HG03575 (cell line): ENCODE results near the gene CIDEB.
A peak's percentile ranks its signal among the peaks of the same experiment; 100 is the strongest.

Source experiments
- ATAC-seq: cut with Tn5 transposase; IDR thresholded peaks from one replicate; pipeline ENCODE4 v1.9.1; 2021; ENCODE audit not compliant: unreplicated experiment, insufficient number of reproducible peaks, low FRiP score; ENCODE audit errors: extremely low read depth

CIDEB gene

DNA sequence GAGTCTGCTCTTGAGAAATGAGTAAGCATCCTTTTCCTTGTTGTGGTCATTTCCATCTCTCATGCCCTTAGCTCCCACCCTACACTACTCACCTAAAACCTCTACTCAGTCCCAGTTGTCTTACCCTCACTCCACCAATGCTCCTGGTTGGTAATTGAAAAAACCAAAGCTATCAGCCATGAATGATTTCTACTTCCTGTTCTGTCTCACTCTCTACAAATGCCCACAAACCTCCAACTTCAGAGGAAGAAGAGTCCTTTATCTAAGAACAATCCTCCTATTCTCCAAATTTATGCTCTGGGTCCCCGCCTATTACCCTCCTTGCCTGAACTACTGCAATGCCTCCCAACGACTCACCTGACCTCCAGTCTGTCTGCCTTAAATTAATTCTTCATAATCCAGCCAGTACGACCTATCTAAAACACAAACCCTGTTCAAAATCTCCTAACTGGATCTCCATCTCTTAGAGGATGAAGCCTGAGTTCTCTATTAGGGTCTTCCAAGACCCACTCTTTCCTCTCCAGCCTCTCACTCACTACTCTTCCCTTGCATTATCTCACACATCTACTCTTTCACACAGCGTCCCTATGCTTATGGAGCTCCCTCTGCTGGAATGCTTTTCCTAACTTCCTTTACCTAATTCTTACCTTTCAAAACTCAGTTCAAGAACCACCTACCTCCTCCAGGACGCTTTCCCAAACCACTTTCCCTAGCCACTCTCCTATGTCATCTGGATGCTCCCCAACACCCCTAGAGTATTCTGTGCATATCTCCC is 10.4 kb downstream of the CIDEB start:
- peak; percentile 3 for ATAC-seq

DNA sequence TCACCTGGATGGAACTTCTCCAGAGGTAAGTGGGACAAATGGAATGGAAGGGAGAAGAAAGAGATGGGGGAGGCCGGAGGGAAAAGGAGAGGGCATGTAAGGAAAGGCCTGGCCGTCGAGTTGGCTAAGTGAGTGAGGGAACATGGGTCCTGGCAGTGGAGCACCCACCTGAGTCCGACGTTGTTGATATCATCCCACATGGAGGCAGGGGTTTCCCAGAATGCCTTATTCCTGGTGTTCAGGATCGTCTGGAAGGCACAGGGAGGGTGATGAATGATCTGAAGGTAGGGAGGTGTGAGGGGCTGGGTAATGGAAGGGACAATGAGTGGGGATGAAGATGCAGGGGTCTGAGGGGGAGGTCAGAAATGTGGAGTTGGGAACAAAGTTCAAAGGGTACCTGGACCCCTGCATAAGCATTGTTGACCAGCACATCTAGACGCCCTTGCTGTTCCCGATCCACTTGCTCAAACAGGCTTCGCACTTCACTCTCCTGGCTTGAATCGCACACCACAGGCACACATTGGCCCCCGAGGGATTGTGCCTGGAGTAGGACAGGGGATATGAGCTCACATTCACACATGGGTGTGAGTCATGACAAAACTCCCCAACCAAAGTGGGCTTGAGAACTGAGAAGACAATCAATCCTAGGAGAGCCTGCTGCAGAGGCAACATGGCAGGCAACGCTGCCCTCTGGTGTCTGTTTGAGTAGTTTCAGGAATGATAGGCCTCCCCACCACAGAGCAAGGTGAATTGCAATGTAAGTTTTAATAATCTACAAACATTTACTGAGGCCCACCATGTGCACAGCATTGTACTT is 11.2 kb downstream of the CIDEB start:
- peak; percentile 31 for ATAC-seq

DNA sequence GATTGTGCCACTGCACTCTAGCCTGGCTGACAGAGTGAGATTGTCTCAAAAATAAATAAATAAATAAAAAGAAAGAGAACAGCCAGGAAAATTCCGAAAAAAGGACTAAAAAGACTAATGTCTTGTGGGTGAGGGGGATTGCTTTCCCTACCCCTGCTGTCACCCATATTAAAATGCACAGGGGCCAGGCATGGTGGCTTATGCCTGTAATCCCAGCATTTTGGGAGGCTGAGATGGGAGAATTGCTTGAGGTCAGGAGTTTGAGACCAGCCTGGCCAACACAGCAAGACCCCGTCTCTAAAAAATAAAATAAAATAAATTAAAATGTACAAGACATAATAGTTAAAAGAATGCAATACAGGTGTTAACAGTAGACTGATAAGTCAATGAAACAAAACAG is 14.3 kb downstream of the CIDEB start:
- no peak for ATAC-seq

DNA sequence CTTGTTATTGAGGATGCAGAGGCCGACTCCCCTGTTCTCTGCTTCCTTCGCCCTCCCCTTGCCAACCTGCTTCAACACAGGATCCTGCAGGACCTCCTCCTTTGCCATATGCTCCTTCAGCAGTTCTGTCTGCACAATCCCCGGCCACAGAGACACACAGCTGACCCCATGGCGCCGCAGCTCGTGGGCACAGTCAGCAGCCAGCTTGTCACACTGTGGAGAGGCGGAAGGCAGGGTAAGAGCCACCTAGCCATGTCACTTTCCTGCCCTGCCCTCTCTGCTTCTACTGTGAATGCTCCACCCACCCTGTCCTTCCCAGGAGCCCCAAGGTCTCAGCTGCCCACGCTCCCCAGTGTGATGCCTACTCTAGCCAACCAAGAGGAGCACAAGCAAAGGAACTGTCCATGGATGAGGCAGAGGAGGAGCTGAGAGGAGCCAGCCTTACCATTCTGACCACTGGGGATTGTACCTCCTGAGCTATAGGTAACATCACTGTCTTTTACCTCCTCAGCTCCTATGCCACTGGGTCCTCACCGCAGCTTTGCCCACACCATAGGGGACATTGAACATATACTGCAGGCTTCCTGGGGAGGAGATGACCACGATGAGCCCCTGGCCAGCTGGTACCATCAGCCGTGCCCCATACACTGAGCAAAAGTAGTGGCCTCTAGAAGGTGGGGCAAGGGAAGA is 15.5 kb downstream of the CIDEB start:
- ATAC-seq: no peak

DNA sequence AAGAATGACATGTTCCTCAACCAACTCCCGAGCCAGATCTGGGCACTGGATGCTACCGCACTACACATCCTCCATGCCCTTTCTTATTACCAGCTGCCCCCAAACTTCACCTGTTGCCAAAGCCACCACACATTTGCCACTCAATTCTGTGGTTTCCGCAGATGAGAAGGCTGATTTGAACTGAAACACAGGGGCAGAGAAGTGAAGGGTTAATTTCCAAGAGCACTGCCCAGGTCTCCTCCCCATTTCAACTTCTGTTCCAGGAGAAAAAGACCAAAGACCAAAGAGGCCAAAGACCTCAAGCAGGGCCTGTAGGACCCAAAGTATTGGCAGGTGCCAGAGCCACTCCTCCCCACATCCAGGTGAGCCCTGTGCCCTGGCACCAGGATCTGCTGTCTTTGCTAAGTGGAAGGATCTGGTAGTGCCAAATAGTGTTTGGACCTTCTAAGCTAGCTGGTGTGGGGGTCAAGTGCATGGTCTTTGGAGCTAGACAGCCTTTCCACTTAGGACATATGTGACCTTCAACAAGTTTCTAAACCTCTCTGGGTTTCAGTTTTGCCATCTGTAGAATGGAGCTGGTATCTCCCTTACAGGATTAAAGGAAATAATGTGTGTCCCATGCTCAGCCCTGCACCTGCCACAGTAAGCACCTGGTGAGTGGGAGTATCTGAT is 16.2 kb downstream of the CIDEB start:
- ATAC-seq: no peak

DNA sequence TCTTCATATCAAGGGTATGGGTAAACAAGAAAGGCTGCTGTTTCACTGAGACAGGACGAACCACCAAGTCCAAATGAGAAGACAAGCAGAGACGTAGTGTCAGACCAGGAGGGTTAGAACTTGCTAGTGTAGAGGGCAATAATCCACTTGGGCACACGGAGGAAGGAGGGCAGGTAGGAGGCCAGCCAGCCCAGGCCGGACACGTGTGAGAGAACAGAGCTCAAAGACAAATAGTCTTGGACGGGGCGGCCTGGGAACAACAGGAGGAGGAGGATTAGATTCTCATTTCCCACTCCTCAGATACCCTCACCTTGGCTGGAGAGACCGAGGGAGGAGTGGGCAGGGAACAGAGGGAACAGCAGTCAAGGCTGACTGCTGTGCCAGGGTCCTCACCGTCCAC is 17.0 kb downstream of the CIDEB start:
- ATAC-seq: no peak

DNA sequence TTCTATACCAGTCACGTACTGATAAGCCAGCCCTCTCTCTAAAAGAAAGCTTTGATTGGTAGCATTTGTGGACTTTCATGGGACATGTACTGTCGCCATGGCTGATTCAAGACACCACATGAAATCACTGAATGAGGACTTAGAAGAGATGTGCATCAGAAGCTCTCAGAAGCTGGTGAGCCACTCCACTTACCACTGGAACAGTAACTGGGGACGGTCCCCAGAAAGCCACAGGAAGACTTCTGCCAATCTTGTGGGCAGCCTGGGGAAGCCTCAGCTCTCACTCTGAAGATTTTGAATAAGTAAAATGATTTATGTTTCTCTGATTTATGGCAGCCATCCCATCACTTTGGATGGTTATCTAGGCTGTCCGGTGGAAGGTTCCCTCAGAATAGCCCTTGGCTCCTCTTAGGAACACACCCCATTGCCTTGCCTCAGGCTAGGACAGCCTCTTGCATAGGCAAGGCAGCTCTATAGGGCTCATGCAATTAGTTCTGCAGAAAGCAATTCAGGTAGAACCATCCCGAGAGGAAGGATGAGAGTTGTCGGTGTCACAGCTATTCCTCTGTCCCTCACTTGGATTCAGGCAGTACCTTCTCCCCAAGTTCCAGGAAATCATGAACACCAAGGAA is 18.0 kb downstream of the CIDEB start:
- ATAC-seq: no peak

DNA sequence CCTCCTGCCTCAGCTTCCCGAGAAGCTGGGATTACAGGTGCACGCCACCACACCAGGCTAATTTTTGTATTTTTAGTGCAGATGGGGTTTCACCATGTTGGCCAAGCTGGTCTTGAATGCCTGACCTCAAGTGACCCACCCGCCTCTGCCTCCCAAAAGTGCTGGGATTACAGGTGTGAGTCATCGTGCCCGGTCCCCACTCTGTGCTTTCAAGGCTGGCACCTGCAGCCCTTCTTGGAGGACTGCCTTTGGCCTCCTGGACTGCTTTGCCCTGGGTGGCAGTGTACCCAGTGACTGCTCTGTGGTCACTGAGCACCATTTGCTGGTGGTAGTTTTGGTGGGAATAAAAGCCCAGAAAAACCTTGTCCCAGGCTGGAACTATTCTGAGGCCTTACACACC is 20.8 kb downstream of the CIDEB start:
- no peak for ATAC-seq

DNA sequence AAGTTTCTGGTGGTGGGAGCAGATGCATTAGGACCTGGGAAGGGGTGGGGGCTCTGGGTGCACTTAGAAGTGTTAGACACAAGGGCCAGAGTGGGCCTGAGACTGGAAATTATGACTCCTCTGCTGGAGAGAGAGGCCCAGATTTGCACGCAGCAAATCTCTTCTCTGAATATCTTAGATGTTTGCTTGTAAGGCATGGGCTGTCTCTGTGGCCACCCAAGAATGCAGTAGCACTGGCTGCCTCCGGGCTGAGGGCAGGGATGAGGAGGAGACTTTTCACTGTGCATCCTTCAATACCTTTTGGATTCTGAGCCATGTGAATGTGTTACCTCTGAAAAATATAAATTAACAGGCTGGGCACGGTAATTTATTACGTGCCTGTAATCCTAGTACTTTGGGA is 22.4 kb downstream of the CIDEB start:
- ATAC-seq: no peak

DNA sequence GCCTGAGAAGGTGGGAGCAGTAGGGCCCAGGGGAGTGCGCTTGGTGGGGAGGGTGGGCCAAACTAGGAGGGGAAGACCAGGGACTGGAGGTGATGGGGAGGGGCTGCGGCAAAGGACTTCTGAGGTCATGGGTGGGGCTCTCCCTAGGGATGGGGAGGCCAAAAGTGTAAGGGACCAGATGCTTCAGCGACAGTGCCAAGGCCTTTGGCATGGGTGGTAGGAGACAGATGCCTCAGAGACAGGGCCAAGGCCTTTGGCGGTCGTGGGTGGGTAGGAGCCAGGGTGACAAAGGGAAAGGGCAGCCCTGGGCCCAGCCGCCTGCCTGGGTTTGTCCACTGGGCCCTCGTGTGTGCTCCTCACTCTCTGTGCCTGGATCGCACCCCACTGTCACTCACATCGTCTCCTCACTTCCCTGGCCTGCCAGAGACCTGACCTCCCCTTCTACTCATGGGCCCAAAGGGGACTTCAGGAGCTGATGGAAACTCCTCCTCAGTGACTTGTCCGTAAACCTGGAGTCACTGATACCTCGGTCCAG is 23.2 kb downstream of the CIDEB start:
- no peak for ATAC-seq

DNA sequence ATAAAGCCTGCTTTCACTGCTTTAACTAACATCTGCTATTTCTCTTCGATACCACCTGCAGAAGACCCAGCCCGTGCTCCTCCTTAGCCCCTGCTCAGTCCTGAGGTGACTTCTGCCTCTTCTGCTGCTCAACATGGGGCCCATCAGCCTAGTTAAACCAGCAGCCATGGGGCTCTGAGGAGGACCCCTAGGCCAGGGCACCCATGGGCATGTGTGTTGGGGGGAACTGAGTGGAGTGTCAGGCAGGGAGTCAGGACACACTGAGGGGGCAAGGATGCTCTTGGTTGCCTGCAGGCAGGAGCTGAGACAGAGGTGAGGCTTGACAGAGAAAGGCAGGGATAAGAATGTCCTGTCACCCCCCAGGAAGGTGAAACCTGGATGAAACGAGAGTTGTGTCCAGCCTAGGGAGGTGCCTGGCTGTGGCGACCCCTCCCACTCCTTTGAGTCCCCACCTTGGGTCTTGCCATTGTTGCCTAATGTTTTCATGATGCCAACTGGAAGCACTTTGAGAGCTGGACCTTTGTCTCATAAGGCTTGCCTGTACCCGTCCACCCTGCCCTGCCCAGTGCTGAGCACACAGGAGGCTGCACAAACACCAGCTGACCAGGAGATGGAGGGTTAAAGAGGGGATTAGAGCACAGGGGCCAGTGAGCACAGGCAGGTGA is 23.8 kb downstream of the CIDEB start:
- ATAC-seq: no peak

DNA sequence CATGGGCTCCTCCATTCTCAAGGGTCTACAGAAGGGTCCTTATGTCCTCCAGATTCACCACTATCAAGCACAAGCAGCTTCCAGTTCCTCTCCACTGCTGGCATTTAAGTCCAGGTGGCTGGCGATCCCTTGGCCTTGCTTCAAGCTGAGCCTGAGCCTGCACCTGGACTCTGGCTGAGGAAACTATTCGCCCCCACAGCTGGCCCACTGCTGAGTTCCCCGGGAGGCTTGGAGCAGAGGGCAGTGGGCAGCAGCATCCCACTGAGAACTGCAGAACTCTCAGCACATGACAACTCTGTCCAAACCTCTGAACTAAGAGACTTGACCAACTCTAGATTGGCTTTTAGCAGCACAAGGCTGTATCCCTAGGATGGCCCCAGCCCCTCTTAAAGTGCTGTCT is 25.0 kb downstream of the CIDEB start:
- ATAC-seq: no peak

DNA sequence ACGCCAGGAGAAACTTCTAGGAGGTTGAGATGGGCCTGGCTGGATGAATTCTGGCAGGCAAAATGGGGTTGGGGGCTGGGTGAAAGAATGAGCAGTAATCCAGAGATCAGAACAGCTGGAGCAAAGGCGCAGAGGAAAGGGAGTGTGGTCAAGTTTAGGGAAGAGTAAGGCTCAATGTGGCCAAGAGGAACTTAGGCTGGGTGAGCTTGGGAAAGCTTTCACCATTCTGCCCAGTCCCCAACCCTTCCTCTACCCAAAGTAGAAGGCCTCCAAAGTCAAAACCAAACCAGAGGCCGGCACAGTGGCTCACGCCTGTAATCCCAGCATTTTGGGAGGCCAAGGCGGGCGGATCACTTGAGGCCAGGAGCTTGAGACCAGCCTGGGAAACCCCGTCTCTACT is 26.1 kb downstream of the CIDEB start:
- no peak for ATAC-seq

DNA sequence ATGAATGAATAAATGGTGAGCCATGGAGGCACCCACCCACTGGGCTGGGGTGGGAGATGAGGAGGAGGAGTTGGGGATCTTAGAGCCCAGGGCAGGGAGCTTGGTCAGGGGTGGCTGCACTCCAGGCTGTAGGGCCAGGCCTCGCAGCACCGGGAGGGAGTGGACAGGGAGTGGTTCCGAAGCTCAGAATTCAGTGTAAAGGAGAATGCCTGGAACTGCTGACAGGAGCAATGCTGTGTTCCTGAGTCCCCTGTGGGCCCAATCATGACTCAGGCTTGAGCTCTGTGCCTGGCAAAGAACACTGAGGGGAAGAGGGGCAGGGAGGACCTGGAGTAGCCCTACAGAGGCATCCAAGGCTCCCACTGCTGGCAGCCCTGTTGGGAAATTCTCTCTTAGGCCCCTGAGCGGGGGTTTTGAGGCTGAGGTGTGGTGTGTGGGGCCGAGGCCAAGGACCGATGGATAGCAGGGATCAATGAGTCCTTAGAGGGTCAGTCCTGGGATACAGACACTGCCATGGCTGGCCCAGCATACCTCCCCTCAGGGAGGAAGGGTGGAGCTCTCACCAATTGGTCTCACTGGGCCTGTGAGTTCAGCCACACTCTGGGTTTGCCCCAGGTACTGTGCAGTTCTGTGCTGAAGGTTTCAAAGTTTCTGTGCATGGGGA is 26.8 kb downstream of the CIDEB start:
- ATAC-seq: no peak

DNA sequence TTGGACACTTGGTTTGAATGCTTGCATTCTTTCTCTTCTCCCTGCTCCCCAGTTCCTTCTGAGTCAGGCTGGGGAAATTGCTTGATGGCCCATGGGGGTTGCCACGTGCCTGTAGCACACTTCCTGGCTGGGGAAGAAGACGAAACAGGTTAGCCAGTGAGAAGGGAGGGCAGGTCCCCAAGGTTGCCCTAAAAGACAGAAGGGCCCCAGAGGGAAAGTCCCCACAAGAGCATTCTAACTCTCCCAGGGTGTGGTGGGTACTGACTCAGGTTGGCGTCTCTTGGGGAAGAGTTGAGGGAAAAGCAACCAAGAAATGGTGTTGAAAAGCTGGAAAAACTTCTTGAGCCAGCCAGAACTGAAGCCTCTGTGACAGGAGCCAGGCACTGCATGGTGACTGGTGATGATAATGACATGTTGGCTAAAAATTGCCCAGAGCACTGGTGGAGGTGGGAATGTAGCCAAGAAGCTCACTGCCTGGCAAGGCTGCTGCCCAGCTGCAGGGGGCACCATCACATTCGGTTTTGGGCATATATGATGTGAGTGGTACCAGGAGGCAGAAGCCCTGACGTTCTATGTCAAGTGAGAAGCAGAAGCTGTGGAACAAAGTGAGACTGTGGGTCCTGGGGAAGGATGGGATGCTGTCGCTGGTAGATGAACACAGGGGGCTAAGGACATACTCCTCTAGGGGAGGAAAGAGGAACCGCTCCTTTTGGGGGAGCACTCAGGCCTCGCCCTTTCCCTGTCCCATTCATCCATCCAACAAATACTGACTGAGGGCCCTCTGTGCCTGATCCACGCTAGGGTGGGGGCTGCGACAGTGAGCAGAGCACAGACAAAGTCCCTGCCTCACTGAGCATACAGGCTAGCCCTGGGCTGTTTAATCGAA is 28.2 kb downstream of the CIDEB start:
- no peak for ATAC-seq

DNA sequence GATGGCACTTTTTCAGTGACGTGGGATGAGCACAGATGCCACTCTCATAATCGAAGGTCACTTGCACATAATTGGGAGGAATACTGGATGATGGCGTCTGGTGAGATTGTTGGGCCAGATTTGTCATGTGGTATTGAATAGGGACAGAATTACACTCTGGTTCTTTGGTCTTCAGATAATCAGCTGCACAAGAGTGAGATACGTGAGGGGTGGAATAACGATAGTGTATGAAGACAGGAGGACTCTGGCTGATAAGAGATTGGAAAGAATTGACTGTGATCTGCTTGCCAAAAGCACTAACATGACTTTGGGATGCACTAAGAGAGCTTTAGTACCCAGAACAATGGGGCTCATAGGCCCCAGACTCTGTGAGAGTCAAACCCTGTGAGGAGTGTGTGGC is 29.4 kb downstream of the CIDEB start:
- ATAC-seq: no peak
